H9 (cell line): ENCODE data around the gene FAM227B. TPM values are rescaled to one million over a fixed set of nuclear protein-coding genes. Genes with fewer than 3 reads are reported as not detected.

Experiments
- DNase-seq: peaks from one replicate; pipeline ENCODE4 v3.0.0-alpha.2; 2017
- H2AFZ ChIP-seq: one replicate; pipeline ENCODE4 v1.6.1; 2013; ENCODE audit warnings: mild to moderate bottlenecking, low read length, control low read depth, moderate library complexity
- H2AK5ac ChIP-seq: 2 replicates; pipeline ENCODE4 v1.6.1; 2013; ENCODE audit warnings: low read length, control low read depth, mixed read lengths; ENCODE audit not compliant: insufficient read length
- H2BK120ac ChIP-seq: one replicate; pipeline ENCODE4 v1.6.1; 2013; ENCODE audit warnings: low read depth, mild to moderate bottlenecking, low read length, control low read depth, inconsistent platforms; ENCODE audit not compliant: poor library complexity, severe bottlenecking
- H2BK12ac ChIP-seq: 2 replicates; pipeline ENCODE4 v1.6.1; 2013; ENCODE audit warnings: low read length, control low read depth, mixed read lengths, low read depth; ENCODE audit not compliant: insufficient read length
- H2BK15ac ChIP-seq: 2 replicates; pipeline ENCODE4 v1.6.1; 2013; ENCODE audit warnings: low read depth, low read length, control low read depth
- H2BK20ac ChIP-seq: one replicate; pipeline ENCODE4 v1.6.1; 2013; ENCODE audit warnings: low read depth, mild to moderate bottlenecking, low read length, control low read depth, inconsistent platforms; ENCODE audit not compliant: poor library complexity, severe bottlenecking
- H2BK5ac ChIP-seq: 2 replicates; pipeline ENCODE4 v1.6.1; 2013; ENCODE audit warnings: low read length, control low read depth, mixed read lengths; ENCODE audit not compliant: insufficient read length
- H3K14ac ChIP-seq: 2 replicates; pipeline ENCODE4 v1.6.1; 2013; ENCODE audit warnings: low read length, control low read depth; ENCODE audit not compliant: insufficient read depth
- H3K18ac ChIP-seq: 2 replicates; pipeline ENCODE4 v1.6.1; 2013; ENCODE audit warnings: low read depth, mild to moderate bottlenecking, mixed read lengths, low read length, control low read depth; ENCODE audit not compliant: insufficient read length
- H3K23ac ChIP-seq: 2 replicates; pipeline ENCODE4 v1.6.1; 2013; ENCODE audit warnings: low read length, control low read depth, mixed read lengths, low read depth; ENCODE audit not compliant: insufficient read length
- H3K23me2 ChIP-seq: 2 replicates; pipeline ENCODE4 v1.6.1; 2013; ENCODE audit warnings: low read depth, mild to moderate bottlenecking, mixed read lengths, low read length, control low read depth; ENCODE audit not compliant: insufficient read length, poor library complexity, severe bottlenecking
- H3K27ac ChIP-seq: 2 replicates; pipeline ENCODE4 v1.5.1; 2013; ENCODE audit warnings: low read length, control low read depth, mixed read lengths, low read depth; ENCODE audit not compliant: insufficient read length
- H3K27me3 ChIP-seq: 2 replicates; pipeline ENCODE4 v1.6.1; 2013; ENCODE audit warnings: low read length, control low read depth, inconsistent platforms; ENCODE audit not compliant: insufficient read depth
- H3K4ac ChIP-seq: 2 replicates; pipeline ENCODE4 v1.6.1; 2013; ENCODE audit warnings: low read depth, mild to moderate bottlenecking, control low read depth, inconsistent platforms, low read length, moderate library complexity
- H3K4me1 ChIP-seq: 2 replicates; pipeline ENCODE4 v1.6.1; 2013; ENCODE audit warnings: low read length, control low read depth, inconsistent platforms; ENCODE audit not compliant: insufficient read depth
- H3K4me2 ChIP-seq: 2 replicates; pipeline ENCODE4 v1.6.1; 2013; ENCODE audit warnings: low read length, control low read depth, mixed read lengths; ENCODE audit not compliant: insufficient read length, insufficient read depth
- H3K56ac ChIP-seq: 2 replicates; pipeline ENCODE4 v1.6.1; 2013; ENCODE audit warnings: low read depth, mild to moderate bottlenecking, mixed read lengths, low read length, control low read depth; ENCODE audit not compliant: insufficient read length
- H3K79me1 ChIP-seq: 2 replicates; pipeline ENCODE4 v1.6.1; 2013; ENCODE audit warnings: low read depth, mild to moderate bottlenecking, moderate library complexity, low read length, control low read depth, inconsistent platforms; ENCODE audit not compliant: insufficient read depth, poor library complexity, severe bottlenecking
- H3K79me2 ChIP-seq: 2 replicates; pipeline ENCODE4 v1.6.1; 2013; ENCODE audit warnings: low read length, control low read depth, inconsistent platforms; ENCODE audit not compliant: insufficient read depth
- H3K9ac ChIP-seq: 2 replicates; pipeline ENCODE4 v1.6.1; 2013; ENCODE audit warnings: low read length, control low read depth, mixed read lengths; ENCODE audit not compliant: insufficient read length; ENCODE audit errors: extremely low read depth
- H3K9me3 ChIP-seq: one replicate; pipeline ENCODE4 v1.6.1; 2013; ENCODE audit warnings: low read depth, low read length, inconsistent platforms; ENCODE audit not compliant: control insufficient read depth
- H3T11ph ChIP-seq: one replicate; pipeline ENCODE4 v1.6.1; 2013; ENCODE audit warnings: mild to moderate bottlenecking, low read length, control low read depth, inconsistent platforms
- H4K20me1 ChIP-seq: one replicate; pipeline ENCODE4 v1.6.1; 2013; ENCODE audit not compliant: control insufficient read depth, insufficient read length, insufficient read depth
- H4K5ac ChIP-seq: 2 replicates; pipeline ENCODE4 v1.6.1; 2013; ENCODE audit warnings: low read depth, mild to moderate bottlenecking, mixed read lengths, low read length, control low read depth; ENCODE audit not compliant: insufficient read length
- H4K8ac ChIP-seq: replicated peaks from 2 replicates; pipeline ENCODE4 v1.6.1; 2013; ENCODE audit warnings: low read length, control low read depth, mixed read lengths, low read depth; ENCODE audit not compliant: insufficient read length
- H4K91ac ChIP-seq: 2 replicates; pipeline ENCODE4 v1.6.1; 2013; ENCODE audit warnings: low read depth, mild to moderate bottlenecking, moderate library complexity, mixed read lengths, low read length, control low read depth; ENCODE audit not compliant: insufficient read length
- H3K27ac Mint-ChIP-seq, 3 experiments: 2 replicates in 2 of 3; 3 replicates in 1 of 3; pipeline ENCODE4 v1.8.0; 2020 to 2021; ENCODE audit warnings: mixed read lengths in 3 of 3, mild to moderate bottlenecking in 1 of 3, moderate library complexity in 1 of 3
- H3K27me3 Mint-ChIP-seq: 2 replicates; pipeline ENCODE4 v1.8.0; 2021; ENCODE audit warnings: low read depth, mild to moderate bottlenecking, moderate library complexity, mixed read lengths
- H3K36me3 Mint-ChIP-seq, 3 experiments: 2 replicates in 2 of 3; 3 replicates in 1 of 3; pipeline ENCODE4 v1.8.0; 2020 to 2021; ENCODE audit warnings: low read depth in 3 of 3, mixed read lengths in 3 of 3; ENCODE audit not compliant: insufficient read depth in 1 of 3
- H3K4me1 Mint-ChIP-seq, 2 experiments: 2 replicates each; pipeline ENCODE4 v1.8.0; 2020; ENCODE audit warnings: mixed read lengths in 2 of 2
- H3K4me3 Mint-ChIP-seq, 2 experiments: 2 replicates in 1 of 2; 3 replicates in 1 of 2; pipeline ENCODE4 v1.8.0; 2020 to 2021; ENCODE audit warnings: mild to moderate bottlenecking in 2 of 2, mixed read lengths in 2 of 2, moderate library complexity in 1 of 2
- H3K9me3 Mint-ChIP-seq, 2 experiments: 2 replicates in 1 of 2; 3 replicates in 1 of 2; pipeline ENCODE4 v1.8.0; 2020; ENCODE audit warnings: mild to moderate bottlenecking in 2 of 2, mixed read lengths in 2 of 2, moderate library complexity in 1 of 2
- CTCF ChIP-seq: fragments of 200-600 bp; sonication (generic); conservative IDR thresholded peaks from 3 replicates; pipeline ENCODE4 v1.8.0; 2021; ENCODE audit warnings: antibody characterized with exemption, mild to moderate bottlenecking
- total RNA-seq: library from RNA; stranded (reverse); gene quantifications from 2 replicates; pipeline ENCODE4 v1.2.1, GENCODE V29; 2021

Gene FAM227B
- total RNA-seq, 1 experiment from 2014 or later = 5.5 TPM

- no peak overlapping the region for H2AK5ac ChIP-seq
- H4K8ac ChIP-seq = no peak overlapping the region
- no peaks in the 10 kb centered on the region for H3K79me1 ChIP-seq
- Mint-ChIP-seq H3K4me3 (no peak overlapping the region), H3K4me1 (no peaks in the 10 kb centered on the region), H3K27ac (no peak overlapping the region), H3K9me3 (peaks cover 0 to 3% of the 10 kb centered on the region in 2 experiments; a peak in 4 of 5 replicates), H3K36me3 (peaks cover 2 to 9% (median 4%) of the 10 kb centered on the region in 3 experiments; a peak in 3 of 7 replicates), H3K27me3 (no peaks in the 10 kb centered on the region; the same call in 1 of the 2 replicates)
- no peak overlapping the region for H3K18ac ChIP-seq
- H3K27ac ChIP-seq = no peak overlapping the region
- no peaks in the 10 kb centered on the region for H4K20me1 ChIP-seq
- H2BK12ac ChIP-seq = no peak overlapping the region
- no peaks in the 10 kb centered on the region for H3K4me1 ChIP-seq
- no peak overlapping the region for H4K5ac ChIP-seq
- TF ChIP-seq CTCF = no peak
- no peak overlapping the region for H2BK20ac ChIP-seq
- DNase-seq = no peak
- H4K91ac ChIP-seq = no peak overlapping the region
- H3K14ac ChIP-seq = no peak overlapping the region
- no peaks in the 10 kb centered on the region for H3K23me2 ChIP-seq
- no peak overlapping the region for H3K4me2 ChIP-seq
- no peak overlapping the region for H2BK5ac ChIP-seq
- no peak overlapping the region for H3T11ph ChIP-seq
- H3K23ac ChIP-seq = no peak overlapping the region
- H3K27me3 ChIP-seq = no peaks in the 10 kb centered on the region
- H2AFZ ChIP-seq = no peak overlapping the region
- H2BK120ac ChIP-seq = no peak overlapping the region
- H3K9me3 ChIP-seq = no peaks in the 10 kb centered on the region
- no peak overlapping the region for H3K4ac ChIP-seq
- H3K79me2 ChIP-seq = no peaks in the 10 kb centered on the region
- no peak overlapping the region for H3K56ac ChIP-seq
- H2BK15ac ChIP-seq = no peak overlapping the region
- H3K9ac ChIP-seq = no peak overlapping the region
Measured at GRCh38 chr15:49301562-49301961, 319.1 kb downstream of the FAM227B start.
